A204.1 (cell line): ENCODE results near the gene ADAMTS17.

ENCODE experiments used
- FAIRE-seq: peaks from 2 replicates; lab custom pipeline; 2012; peaks lifted over from hg19 to GRCh38; lab: Jason Lieb, UNC

The ADAMTS17 gene

DNA sequence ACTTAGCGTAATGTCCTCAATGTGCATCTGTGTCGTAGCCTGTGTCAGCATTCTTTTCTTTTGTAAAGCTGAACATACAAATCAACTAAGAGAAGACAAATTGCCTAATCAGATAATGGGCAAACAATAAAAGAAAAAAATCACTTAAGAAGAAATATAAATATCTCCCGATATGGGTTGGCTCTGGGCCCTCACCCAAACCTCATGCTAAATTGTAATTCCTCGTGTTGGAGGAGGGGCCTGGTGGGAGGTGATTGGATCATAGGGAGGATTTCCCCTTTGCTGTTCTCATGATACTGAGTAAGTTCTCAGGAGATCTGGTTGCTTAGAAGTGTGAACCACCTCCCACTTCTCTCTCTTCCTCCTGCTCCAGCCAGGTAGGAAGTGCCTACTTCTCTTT, 323.6 kb downstream of the ADAMTS17 start:
- FAIRE-seq: no peak

DNA sequence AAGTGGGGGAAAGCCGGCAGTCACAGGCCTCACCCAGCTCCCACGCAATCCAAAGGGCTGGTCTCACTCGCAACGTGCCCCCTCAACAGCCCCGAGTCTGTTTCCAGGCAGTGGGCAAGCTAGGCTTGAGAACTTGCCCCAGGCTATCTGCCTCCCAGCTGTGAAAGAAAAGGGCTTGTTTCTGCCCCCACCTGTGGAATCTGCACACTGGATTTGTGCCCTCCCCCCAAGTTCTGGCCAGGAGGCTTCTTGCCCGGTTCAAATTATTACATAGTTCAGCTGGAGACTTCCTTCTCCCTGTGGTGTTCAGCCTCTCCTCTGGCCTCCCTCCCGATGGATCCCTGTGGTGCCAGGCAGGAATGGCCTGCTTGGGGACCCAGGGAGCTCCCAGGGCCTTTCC, 324.6 kb downstream of the ADAMTS17 start:
- no peak for FAIRE-seq

DNA sequence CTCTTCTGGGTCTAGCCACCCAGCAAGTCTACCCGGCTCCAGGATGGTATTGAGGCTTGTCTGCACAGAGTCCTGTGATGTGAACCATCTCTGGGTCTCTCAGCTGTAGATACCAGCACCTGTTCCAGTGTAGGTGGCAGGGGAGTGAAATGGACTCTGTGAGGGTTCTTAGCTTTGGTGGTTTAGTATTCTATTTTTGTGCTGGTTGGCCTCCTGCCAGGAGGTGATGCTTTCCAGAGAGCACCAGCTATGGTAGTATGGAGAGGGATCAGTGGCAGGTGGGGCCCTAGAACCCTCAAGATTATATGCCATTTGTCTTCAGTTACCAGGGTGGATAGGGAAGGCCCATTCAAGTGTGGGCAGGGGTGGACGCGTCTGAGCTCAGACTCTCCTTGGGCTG, 325.1 kb downstream of the ADAMTS17 start:
- no peak for FAIRE-seq

DNA sequence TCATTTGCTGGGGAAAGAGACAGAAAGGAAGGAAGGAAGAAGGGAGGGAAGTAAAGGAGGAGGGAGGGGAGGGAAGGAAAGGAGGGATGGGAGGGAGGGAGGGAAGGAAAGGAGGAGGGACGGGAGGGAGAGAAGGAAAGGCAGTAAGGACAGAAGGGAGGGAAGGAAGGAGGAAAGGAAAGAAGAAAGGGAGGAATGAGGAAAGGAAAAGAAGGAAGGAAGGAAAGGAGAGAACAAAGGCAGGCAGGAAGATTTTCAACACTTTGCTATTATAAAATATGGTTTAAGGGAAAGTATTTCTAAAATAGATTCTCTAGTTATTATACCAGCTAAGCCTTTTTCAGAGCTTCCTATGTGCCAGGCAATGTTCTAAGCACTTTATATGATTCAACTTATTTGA, 330.5 kb downstream of the ADAMTS17 start:
- no peak for FAIRE-seq

DNA sequence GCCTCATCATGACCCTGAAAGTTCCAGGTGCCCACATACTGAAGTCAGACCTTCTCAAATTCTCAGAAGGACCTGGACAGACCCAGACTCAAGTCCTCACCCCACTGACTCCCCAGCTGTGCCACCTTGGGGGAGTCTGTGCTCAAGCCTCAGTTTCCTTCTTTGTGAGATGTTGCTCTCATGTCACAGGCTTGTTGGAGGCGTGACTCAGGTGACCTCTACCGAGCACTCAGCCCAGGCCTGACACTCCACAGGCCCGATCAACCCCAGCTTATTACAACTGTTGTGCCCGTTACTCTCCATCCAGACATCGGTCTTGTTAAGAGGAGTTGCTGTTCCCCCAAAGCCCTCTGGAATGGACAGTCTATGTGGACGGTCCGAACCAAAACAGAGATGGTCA, 332.4 kb downstream of the ADAMTS17 start:
- no peak for FAIRE-seq

DNA sequence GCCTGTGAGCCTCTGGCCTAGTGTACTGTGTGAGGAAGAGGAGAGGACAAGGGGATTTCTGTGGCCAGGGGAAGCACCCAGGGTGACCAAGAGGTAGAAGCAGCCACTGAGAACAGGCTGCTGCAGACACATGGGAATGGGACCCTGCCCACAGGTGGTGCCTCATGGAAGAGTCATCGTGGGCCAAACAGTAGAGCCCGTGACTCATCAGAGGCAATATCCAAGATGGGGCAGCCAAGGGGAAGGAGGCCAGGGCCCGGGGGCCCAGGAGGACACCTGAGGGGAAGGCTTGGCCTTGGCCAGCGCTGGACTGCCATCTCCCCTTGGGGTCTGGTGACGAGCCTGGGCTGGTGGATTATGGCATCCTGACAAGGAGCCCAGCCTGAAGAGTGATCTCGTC, 333.5 kb downstream of the ADAMTS17 start:
- no peak for FAIRE-seq

DNA sequence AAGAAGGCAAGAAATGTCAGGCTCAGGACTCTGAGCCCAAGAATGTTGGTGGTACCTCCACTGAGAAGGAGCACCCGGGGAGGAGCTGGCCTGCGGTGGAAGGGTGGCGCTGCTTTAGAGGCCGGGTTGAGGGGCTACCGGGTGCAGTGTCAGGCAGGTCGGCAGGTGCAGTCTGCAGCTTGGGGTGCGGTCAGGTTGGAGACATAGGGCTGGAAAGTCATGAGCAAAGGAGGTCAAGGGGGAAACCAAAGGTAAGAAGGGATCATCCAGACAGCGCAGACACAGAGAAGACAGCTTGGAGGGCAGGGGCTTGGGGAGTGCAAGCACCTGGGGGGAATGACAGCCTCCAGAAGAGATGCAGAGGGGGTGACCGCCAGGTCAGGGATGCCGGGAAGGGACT, 334.2 kb downstream of the ADAMTS17 start:
- FAIRE-seq: no peak

DNA sequence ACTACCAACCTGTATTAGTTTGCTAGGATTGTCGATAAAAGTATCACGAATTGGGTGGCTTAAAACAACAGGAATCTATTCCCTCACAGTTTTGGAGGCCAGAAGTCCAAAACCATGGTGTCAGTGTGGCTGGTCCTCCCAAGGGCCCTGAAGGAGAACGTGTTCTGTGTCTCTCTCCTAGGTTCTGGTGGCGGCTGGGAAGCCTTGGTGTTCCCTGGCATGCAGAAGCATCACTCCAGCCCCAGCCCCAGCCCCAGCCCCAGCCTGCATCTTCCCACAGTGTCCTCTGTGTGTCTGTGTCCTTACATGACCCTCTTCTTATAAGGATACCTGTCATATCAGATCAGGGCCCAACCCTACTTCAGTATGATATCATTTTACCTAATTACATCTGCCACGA, 336.1 kb downstream of the ADAMTS17 start:
- FAIRE-seq: no peak

DNA sequence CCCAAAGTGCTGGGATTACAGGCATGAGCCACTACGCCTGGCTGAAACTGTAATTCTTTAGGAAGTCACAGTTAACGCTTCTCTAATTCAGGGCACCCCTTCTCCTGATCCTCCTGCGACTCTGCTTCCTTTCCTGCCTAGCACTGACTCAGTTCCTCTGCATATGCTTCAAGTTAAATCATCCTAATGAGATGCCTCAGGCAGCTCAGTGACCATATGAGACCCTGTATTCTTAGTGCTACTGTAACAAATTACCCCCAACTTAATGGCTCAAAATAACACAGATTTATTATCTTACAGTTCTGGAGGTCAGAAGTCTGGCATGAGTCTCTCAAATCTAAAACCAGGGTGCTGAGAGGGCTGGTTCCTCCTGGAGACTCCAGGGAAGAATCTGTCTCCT, 336.8 kb downstream of the ADAMTS17 start:
- FAIRE-seq: no peak

DNA sequence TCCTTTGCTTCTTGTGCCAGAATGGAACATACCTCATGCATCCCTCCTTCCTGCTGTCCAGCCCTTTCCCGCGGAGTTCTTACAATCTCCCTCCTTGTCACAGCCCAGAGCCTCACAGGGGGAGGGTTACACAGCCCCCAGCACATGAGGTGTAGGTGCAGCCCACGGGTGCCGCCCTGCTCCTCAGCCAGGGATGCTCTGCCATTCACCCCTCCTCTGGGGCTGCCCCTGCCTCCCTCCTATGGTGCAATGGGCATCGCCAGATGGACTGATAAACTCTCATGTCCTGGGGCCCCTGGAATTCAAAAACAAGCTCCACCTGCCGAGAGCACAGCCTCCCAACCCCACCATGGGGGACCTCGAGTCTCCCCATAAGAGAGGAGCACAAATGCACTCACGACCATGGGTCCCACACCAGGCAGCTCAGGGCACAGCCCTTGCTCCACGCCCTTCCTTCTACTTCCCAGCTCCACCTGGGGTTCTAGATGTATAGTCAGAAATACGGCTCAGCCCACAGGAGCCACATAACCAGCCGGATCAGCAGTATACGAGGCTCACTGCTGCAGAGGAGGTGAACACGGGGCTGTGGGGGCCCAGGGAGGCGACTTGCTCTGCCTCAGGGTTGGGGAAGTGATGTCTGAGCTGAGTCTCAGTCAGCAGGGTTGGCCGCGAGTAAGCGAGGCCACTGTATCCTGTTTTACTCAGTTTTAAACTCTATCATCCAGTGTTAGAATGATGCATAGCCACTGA, 338.8 kb downstream of the ADAMTS17 start:
- FAIRE-seq: no peak

DNA sequence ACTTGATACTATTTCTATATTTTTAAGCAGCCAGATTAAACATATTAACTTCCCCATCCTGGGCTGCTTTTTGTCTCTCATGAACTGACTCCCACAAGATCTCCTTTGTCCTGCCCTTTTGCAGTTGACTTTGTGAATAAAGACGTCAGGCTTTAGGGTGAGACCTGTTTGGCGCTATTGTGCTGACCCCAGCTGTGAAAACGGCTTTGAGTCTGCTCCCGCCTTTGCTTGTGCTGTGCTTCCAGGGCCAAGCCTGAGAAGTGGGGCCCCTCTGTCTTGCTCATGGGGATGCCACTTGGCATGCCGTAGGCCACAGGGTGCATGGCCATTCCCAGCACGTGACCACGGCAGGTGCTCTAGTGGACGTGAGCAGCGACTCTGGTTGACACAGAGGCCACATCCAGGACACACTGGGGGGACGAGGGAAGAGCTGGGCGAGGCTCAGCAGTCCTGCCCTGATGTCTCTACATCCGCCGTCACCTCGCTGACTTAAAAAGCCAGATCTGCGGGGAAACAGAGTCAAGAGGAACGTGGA, 339.6 kb downstream of the ADAMTS17 start:
- no peak for FAIRE-seq

DNA sequence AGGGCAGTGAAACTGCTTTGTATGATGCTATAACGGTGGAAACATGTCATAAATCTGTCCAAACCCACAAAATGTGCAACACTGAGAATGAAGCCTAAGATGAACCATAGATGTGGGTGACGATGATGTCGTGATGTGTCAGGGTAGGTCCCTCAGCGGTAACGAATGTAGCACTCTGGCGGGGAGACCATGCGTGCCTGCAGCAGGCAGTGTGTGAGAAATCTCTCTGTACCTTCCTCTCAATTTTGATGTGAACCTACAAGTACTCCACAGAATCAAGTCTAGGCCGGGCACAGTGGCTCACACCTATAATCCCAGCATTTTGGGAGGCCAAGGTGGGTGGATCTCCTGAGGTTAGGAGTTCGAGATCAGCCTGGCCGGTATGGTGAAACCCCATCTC, 340.4 kb downstream of the ADAMTS17 start:
- no peak for FAIRE-seq

DNA sequence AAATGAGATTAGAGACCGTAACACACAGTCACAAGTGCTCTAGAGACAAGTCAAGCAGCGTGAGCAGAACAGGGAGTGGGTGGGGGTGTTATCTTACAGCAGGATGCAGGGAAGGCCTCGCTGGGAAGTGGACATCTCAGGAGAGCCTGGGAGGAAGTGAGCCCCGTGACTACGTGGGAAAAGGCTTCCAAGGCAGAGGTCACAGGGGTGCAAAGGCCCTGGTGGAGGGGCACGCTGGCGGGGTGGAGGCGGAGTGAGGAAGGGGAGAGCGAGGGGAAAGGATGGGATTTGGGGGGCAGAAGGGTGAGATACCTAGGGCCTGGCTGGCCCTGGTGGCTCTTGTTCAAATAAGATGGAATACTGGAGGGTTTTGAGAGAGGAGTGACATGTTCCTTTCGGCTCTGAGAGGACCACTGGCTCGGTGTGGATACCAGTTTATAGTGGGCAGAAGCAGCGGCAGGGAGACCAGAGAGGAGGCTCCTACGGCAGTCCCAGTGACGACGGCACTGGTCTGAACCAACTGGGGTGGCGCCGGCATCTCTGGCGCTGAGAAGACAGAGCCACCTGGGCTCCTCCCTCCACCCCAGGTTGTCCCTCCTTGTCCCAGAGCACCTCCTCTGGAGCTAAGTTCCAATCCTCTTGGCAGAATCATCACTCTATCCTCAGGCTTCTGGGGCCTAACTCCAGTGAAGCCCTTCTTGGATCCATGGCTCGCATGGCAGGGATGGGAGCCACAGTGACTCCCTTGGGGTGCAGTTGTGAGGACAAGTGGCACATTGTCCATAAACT, 342.3 kb downstream of the ADAMTS17 start:
- no peak for FAIRE-seq

DNA sequence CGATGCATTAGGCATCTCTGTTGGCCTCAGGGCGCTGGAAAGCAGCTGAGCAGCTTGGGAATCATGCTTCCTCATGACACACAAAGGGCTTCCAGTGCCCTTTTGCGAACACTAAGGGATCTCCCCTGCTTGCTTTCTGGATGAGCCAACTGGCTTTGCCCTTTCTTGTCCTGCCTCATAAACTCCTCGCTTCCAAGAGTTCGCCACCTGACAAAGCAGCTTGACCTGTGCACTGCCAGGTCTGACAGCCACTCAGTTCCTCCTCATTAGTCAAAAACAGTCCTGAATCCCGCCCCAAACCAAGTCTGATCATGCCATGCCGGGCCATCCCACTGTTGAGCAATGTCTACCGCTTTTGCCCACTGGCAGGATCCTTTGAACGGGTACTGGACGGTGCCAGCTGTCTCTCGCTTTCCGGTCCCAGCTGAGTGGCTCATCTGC, 343.1 kb downstream of the ADAMTS17 start:
- FAIRE-seq: no peak

DNA sequence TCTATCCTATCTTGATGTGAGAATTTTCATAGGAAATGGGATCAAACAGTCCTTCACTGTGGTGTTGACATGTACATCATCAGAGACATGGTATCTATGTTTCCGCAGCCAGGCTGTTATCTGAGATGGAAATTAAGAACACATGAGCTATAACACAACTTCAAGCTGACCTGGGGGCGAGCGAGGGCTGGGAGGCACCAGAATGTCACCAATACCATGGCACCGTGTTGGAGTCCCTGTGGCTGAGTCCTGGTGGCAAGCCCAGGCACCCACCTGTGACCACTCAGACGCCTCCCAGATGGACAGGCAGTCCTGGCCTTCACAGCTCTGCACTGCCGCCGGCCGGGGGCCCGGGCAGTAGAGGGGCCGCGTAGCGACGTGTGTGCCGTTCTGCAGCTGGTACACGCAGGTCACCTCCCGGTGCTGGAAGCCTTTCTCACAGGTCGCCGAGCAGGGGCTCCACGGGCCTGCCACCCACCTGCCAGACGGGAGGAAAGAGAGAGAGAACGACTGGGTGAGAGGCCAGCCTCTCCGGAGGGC, 344.6 kb downstream of the ADAMTS17 start:
- FAIRE-seq: no peak

DNA sequence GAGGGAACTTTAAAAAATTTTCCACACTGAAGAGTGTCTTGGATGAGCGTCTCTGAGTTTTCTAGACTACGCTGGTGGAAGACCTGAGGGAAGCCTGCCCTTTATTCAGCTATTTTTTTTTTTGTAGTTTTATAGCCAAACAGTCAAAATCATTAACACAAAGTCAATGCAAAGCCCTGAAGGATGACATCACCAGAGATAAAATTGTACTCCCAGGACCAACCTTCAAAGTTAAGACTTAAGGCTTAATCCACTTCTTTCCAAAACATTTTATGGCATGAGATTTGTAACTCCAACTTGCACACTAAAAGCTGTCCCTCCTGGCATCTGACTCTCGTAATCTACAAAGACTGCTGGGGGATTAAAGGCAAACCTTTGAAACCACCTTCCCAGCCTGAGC, 345.1 kb downstream of the ADAMTS17 start:
- no peak for FAIRE-seq

DNA sequence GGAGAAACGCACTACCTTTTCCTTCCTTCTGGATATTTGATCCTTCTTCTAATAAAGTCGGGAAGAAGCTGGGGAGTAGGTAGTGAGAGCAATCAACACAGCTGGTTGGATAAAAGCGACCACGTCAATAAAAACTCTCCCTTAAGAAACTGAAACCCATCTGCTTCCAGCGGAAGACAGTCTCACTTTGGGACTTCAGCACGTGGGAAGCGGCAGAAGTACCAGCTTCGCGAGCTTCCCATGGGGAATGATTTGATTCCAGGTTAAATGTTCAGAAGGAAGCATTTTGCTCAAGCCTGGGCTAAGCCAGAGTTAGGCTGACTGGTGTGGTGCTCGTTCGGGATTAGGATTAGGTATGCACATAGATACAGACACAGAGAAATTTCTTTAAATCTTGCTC, 346.2 kb downstream of the ADAMTS17 start:
- FAIRE-seq: no peak

DNA sequence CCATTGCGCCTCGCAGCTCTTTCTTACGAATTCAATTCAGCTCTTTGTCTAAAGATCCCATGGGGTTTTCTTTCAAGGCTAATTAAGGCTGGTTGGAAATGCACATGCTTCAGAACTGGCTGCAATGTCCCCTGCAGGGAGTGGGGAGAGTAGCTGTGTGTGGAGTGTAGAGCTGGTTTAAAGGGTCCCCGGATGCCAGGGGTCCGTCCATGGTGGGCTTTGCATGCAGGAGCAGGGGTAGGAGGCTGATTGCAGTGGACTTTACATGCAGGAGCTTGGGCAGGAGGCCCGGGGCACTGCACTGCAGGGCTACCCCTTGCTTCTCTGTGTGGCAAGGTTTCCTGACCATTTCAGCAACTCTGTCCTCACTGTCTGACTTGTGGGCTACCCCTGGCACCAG, 346.9 kb downstream of the ADAMTS17 start:
- FAIRE-seq: no peak

DNA sequence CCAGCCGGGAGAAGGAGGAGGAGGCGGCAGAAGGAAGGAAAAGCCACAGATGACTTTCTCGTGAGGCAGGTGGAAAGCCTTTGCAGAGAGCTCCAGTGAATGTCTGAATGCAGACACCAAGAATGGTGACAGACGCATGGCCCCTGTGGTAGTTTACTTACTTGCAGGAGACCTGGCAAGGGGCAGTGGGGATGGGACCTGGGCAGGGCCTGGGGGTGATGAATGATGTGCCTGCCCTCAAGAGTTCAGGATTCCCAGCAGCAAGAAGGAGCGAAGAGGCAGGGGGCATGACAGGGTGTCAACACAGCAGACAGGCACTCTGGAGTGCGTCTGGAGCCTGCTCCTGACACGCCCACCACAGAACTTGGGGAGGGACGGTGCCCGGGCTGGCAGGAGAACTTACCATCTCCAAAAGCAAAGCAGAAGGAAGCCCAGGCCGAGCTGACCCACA, 348.1 kb downstream of the ADAMTS17 start:
- FAIRE-seq: no peak

DNA sequence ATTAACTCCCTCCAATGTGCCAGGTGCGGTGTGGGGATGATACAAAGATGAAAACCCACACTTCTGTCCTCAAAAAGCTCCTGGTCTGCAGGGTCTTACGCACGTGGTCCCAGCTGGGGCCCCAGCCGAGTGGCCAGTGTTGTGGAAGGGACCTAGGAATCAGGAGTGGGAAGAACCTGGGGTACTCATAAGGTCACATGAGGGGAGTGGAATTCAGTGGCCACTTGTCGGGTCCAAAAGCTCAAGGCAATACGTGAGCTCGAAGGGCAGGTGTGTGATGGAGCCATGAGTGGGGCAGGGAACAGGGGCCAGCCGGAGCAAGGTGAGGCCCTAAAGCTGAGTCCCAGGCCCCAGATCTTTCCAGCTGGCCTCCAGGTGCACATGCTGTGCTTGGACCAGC, 348.5 kb downstream of the ADAMTS17 start:
- FAIRE-seq: no peak

DNA sequence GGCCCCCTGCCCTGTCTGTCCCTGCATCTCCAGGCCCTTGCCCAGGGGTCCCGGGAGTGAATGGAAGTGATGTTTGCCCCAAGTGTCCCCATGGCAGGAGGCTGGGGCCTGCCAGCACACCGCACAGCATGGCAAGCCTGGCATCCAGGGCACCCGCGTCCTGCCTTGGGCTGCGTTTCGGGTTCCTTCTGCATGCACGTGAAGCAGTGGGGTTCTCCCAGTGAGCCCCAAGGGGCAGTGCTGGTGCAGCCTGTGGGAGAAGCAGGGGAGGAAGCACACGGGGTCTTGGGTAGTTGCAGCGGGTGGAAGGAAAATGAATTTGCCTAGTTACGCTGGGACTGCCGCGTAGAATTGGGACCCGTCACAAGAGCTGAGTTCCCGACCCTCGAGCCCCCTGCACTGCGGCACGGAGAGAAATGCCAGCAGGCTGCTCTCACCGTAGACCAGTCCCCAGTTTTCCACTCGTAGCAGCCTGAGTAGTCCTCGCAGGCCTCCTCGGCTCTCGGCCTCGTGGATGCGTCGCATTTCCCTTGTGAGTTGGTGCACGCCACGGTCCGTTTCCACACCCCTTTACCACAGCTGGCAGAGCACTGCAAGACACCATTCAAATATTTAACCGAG, 349.1 kb downstream of the ADAMTS17 start:
- FAIRE-seq: no peak

DNA sequence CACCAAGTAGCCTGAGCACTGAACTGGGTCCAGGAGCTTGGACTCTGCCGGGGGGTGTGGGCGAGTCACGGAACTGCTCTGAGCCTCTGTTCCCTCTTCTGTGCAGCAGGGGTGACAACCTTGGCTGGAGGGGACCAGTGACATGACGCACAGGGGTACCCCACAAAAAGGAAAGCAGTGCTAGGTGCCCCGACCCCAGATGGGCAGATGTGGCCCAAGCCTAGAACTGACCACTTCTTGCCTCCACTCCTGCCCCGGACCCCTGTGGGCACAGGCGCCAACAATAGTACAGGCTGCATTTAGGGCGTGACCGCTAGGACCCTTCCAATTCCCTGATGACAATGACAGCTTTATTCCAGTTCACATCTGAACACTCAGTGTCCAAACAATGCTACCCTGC, 352.7 kb downstream of the ADAMTS17 start:
- FAIRE-seq: no peak

DNA sequence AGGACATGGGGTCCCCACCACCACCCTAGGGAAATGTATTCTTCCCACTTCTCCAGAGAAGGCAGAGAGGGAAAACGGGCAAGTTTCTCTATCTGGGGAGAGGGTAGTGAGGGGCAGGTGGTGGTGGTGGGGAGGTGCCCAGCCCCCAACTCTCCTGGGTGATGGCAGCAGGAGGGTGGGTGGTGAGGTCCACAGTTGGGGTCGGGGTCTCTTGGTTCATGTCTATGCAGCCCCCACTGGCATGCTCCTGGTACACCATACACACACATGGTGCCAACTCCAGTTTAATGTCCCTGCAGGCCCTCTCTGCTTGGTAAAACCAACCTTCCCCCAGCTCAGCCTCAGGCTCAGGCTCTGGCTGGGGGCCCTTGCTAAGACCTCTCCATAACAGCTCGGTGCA, 354.1 kb downstream of the ADAMTS17 start:
- no peak for FAIRE-seq
